NCI-H510A treated with DMSO at 0.1 percent for 48 hours (cell line): ENCODE data around the gene TGFBR3L.

Experiments
- DNase-seq: peaks from one replicate; lab custom pipeline; 2025; lab: John Stamatoyannopoulos, UW

The TGFBR3L gene

GRCh38 chr19:7904074-7905020 lies 10.3 kb upstream of the TGFBR3L start:
- DNase-seq: no peak

DNA sequence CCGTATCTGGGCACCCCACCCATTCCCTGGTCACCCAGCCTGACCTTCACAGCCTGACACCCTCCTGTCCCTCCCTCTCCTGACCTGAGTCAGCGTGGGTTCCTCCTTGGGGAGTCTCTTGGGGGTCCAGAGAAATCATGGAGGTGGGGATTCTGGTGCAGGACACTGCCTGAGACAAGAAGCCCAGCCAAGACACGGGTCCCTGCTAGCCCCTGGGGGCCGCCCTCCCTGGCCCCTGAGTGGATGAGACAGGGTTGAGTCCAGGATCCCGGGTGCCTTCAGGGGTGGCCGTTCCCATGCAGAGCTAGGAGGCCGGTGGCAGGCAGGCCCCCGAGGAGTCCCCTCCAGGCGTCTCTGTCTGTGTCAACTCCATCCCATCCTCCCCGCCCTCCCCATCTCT lies 9.4 kb upstream of the TGFBR3L start:
- DNase-seq: no peak

DNA sequence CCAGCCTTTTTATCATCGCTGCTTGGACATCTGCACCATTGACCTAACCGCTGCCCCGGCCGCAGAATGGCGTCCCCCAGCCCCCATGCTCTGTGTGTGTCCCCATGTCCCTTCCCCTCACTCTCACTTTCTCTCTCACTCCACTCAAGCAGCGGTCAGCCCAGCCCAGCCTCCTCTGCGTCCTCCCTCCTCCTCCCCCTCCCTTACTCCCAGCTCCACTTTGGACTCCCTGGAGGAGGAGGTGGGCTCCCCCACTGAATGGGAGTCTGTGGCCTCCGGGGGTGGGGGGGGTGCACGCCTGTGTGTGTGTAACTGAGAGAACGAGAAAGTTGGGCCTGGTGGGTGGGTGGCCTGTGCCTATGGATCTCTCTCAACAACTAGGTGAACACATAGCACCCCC lies 8.8 kb upstream of the TGFBR3L start:
- DNase-seq: no peak

DNA sequence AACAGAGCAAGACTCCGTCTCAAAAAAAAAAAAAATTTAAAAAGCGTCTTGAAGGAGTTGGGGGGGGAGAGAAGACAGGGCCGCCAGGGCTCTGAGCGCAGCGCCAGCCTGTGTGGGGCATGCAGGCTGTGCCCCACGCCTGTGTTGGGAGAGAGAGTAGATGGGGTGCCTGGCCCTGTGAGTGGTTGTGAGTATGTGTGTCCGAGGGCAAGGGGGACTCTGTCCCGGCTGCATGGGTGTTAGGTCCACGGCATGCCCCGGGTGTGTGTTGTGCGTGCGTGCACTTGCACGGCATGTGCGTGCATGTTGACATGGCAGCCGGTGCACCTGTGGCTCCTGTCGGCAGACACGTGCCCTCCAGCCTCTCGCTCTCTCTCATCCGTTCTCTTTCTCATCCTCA lies 7.5 kb upstream of the TGFBR3L start:
- no peak for DNase-seq

DNA sequence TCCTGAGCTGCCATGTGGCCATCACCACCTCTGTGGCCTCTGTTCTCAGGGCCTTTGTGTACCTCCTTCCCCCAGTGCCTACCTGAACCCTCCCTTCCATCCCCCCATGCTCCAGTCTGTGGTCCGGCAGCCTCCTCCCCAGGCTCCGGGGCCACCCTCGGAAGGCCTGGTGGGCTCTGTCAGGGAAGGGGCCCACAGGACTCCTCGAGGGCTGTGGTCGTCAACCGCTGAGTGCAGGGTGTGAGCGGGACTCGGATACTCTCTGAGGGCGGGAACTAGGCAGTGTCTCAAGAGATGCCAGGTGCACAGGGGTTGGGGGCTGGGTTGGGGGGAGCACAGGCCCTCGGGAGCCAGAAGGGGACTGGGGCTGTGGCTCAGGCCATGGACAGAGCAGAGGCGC lies 7.1 kb upstream of the TGFBR3L start:
- no peak for DNase-seq

DNA sequence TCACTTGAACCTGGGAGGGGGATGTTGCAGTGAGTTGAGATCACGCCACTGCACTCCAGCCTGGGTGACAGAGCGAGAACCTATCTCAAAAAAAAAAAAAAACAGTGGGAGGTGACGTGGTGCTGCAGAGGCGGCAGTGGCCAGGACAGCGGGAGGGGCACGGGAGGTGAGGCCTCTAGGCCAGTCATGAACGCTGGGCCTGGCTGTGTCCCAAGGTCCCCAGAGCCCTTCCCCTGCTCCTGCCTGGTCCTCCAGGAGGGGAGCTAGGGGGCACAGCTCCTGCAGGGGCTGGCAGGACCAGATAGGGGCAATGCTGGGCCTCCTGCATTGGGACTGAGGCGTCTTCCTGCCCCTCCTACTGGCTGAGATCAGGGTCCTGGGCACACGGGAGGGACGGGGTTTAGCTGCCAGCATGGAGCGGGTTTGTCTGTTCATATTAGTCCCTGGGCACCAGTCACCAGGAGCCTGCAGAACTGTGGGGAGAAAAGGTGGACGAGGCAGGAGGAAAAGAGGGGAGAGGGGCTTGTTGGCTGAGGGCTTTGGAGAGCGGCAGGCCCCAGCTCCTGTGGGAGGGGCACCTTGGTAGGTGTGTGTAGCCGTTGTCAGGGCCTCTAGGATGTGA lies 6.4 kb upstream of the TGFBR3L start:
- no peak for DNase-seq

- DNase-seq: no peak
Observed at GRCh38 chr19:7908742-7909461, 5.7 kb upstream of the TGFBR3L start.

DNA sequence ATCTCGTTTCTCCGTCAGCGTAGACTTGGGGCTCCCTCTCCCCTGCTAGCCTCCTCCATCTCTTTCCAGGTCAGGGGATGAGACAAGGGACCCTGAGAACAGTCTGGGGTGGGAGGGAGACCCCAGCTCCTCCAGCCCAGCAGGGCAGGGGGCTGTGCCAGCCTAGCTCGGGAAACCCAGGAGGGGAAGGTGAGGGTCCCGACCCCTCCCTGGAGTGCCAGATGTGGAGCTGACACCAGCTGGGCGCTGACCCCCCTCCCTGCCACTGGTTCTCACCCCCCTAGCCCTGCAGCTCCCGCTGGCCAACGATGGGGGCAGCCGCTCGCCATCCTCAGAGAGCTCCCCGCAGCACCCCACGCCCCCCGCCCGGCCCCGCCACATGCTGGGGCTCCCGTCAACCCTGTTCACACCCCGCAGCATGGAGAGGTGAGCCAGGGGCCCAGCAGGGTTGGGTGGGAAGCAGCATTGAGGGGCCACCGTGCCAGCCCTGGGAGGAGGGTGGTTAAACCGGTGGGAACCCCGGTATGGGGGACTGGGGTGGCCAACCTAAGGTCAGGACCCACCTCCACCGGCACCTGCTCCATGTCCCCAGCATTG lies 5.1 kb upstream of the TGFBR3L start:
- DNase-seq: no peak

GRCh38 chr19:7910321-7911161 lies 4.1 kb upstream of the TGFBR3L start:
- DNase-seq: no peak

DNA sequence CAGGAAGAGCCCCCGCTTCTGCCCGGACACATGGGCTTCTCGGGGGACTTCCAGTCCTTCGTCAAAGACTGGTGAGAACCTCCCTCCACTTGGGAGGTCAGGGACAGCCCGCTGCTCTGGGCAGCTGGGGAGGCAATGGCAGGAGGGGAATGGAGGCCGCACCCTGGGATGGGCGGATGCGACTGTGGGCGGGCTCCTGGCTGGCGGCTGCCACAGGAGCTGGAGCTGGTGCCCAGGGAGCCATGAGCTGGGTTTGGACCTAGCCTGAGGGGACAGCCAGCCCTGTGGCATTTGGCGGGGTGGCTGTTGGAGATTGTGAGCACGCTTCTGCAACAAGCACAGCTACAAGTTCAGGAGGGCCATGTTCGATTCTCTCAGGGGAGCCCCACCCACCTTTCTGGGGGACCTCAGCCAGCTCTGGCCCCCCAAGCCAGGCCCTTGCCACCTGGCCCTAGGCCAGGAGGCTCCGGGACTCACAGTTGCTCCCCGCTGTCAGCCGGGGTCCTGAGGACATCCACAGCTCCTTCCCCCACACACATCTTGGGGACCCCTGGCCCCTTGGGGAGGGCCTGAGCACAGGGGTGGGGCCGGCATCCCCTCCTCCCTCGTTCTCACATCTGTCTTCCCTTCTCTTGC lies 3.0 kb upstream of the TGFBR3L start:
- no peak for DNase-seq

GRCh38 chr19:7912144-7912696 lies 2.4 kb upstream of the TGFBR3L start:
- no peak for DNase-seq

GRCh38 chr19:7912697-7913564 lies 1.7 kb upstream of the TGFBR3L start:
- DNase-seq: no peak

DNA sequence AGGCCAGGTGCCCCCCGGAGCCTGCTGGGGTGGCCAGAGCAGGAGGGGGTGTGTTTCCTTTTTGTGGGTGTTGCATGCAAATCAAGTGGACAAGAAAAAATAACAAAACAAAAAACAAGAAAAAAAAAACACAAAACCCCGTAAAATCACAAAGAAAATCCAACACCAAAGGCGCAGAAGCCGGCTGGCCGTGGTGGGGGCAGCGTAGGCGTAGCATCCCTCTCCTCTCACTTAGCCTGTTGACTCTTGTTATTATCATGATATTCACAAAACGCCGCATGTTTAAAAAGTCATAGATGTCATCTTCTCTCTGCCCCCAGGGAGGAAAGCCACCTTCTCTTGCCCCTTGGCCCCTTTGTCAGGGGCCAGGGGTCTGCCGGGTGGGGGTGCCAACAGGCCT lies 978 bp upstream of the TGFBR3L start:
- no peak for DNase-seq

DNA sequence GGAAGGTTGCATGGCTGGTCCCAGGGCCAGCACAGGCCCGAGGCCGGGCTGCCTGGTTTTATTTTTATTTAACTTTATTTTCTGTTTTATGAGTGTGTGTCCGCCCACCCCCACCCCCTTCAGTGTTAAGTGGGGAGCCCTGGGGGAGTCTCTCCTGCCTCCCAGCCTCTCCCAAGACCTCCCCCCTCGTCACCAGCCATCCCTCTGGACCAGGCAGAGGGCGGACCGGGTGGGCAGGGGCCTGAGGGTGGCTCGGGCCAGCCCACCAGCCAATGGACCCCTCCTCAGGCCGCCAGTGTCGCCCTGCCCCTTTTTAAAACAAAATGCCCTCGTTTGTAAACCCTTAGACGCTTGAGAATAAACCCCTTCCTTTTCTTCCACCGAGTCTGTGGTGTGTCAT lies 531 bp upstream of the TGFBR3L start:
- no peak for DNase-seq

DNA sequence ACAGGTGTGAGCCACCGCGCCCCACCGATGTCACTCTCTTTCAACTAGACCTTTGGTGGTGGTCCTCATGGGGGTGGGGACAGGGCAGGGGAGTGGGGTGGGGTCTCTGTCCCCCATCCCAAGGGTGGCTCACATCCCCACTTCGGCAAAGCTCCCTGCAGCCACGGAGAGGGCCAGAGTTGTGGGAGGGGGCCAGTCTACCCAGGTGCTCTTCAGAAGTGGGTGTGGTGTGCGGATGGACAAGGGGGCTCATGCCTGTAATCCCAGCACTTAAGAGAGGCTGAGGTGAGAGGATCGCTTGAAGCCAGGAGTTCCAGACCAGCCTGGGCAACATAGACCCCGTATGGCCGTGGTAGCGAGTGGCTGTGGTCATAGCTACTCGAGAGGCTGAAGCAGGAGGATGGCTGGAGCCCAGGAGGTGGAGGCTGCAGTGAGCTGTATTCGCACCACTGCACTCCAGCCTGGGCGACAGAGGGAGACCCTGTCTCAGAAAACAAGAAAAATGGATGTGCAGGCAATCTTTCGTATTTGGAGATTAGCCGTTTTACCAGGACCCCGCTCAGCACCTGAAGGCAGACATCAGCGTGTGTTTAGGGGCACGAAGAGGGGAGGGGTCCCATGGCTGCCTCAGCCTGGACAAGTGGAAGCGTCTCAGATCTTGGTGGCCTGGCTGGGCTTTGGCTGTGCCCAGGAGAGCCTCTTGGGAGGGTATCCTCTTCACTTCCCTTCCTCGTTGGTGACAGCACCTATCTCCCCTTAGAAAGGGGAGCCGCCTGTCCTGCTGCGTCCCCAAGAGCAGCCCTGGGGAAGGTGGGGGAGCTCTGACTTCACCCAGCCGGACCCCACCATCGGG lies 846 bp downstream of the TGFBR3L start:
- DNase-seq: no peak

DNA sequence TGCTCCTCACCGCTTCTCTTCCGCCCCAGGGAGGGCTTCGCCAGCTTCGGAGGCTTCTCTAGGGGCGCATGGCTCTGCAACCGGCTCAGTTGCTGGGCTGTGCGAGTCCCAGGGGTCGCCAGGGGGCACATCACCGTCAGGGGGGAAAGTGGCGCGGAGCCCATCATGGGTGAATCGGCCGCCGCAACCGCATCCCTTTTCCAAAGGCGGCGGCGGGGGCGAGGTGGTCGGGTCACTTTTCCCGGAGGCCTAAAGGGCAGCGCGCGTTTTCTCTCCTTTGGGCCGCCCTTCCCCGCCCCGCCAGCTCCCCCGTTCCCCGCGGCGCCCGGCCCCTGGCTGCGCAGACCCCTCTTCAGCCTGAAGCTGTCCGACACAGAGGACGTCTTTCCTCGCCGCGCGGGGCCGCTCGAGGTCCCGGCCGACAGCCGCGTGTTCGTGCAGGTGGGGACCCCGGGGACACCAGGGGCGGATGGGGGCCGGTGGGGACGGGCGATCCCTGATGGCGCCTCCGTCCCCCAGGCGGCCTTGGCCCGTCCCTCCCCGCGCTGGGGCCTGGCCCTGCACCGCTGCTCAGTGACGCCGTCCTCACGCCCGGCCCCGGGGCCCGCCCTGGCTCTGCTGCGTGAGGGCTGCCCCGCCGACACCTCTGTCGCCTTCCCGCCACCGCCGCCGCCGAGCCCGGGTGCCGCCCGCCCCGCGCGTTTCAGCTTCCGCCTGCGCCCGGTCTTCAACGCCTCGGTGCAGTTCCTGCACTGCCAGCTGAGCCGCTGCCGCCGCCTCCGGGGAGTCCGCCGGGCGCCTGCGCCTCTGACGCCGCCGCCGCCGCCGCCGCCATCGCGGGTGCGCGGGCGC lies 1.7 kb downstream of the TGFBR3L start:
- peak; percentile 35 for DNase-seq

DNA sequence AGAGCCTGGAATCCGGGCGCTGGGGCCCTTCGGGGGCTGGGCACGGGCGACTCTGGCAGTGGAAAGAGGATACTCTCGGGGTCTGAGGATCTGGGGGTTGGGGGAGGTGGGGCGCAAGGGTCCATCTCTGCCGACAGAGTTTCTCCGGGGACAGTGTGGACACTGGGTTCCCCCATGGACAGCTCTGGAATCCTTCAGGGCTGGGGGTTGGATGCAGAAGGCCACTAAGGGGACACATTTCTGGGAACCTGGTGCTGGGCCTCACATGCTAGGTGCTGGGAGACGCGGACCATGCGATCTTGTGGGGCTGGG lies 2.3 kb downstream of the TGFBR3L start:
- no peak for DNase-seq
